Loucy (cell line): ENCODE results near the gene LPP.

Experiments used
- EZH2phosphoT487 ChIP-seq: fragments of 200-600 bp; IDR thresholded peaks from 2 replicates; pipeline ENCODE4 v1.6.1; 2018; ENCODE audit warnings: antibody characterized with exemption, mild to moderate bottlenecking, moderate library complexity, borderline replicate concordance
- TF ChIP-seq, protein P1 (sequence below): fragments of 200-600 bp; sonication (generic); conservative IDR thresholded peaks from 2 replicates; pipeline ENCODE4 v1.5.1; 2014; ENCODE audit warnings: mild to moderate bottlenecking, antibody characterized with exemption, low read length

DNA sequence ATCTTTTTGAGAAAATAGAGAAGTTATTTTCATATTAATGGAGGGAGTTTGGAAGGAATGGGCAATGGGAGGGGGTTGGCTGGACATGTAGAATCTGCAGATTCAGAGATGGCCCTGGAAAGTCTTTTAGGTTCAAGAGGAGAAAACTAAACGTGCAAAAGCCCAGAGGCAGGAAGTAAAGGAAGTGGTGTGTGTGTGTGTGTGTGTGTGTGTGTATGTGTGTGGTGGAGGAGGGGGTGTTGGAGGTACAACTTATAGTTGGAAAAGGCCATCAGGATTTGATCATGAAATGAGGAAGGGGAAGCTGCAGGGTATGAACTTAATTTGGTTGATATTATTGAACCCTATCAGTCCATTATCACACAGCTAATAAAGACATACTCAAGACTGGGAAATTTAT lies 5.6 kb upstream of the LPP start:
- TF ChIP-seq, protein P1, sequence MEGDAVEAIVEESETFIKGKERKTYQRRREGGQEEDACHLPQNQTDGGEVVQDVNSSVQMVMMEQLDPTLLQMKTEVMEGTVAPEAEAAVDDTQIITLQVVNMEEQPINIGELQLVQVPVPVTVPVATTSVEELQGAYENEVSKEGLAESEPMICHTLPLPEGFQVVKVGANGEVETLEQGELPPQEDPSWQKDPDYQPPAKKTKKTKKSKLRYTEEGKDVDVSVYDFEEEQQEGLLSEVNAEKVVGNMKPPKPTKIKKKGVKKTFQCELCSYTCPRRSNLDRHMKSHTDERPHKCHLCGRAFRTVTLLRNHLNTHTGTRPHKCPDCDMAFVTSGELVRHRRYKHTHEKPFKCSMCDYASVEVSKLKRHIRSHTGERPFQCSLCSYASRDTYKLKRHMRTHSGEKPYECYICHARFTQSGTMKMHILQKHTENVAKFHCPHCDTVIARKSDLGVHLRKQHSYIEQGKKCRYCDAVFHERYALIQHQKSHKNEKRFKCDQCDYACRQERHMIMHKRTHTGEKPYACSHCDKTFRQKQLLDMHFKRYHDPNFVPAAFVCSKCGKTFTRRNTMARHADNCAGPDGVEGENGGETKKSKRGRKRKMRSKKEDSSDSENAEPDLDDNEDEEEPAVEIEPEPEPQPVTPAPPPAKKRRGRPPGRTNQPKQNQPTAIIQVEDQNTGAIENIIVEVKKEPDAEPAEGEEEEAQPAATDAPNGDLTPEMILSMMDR = no peak
- no peak for TF ChIP-seq EZH2phosphoT487
